ENCODE data around the gene FLII. TPM values are rescaled to one million over a fixed set of nuclear protein-coding genes. Genes with fewer than 3 reads are reported as not detected.

Gene FLII
- polyA plus RNA-seq, 2 donors: 218 to 258 TPM

DNA sequence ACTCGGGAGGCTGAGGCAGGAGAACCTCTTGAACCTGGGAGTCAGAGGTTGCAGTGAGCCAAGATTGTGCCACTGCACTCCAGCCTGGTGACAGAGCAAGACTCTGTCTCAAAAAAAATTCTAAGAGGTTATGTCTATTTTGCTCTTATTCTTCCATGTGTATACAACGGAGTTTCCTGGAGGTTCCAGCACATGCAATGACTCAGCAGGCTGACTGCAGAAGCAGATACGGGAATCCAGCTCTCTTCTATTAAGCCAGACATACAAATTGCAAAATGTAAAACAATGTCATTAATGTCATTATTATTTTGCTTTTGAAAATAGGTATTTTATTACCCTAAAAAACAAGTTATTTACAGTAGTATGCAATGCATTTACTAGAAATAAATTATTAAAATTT, 20.3 kb upstream of the FLII start:
- Histone ChIP-seq H3K36me3 (ENCODE audit: control insufficient read depth in 2 of 2, insufficient read depth in 2 of 2, low read length in 1 of 2) (peaks cover 42 to 57% of the 10 kb centered on the region in 2 donors), H3K27me3 (ENCODE audit: control insufficient read depth in 1 of 2, insufficient read depth in 2 of 2, low read length in 2 of 2) (no peaks in the 10 kb centered on the region), H3K4me1 (ENCODE audit: control insufficient read depth in 2 of 2, insufficient read depth in 2 of 2, low read length in 1 of 2) (no peaks in the 10 kb centered on the region), H3K27ac (ENCODE audit: low read depth in 2 of 2, low read length in 1 of 2) (no peak overlapping the region), H3K9me3 (ENCODE audit: control insufficient read depth in 2 of 2, insufficient read depth in 1 of 2, low read depth in 1 of 2, low read length in 1 of 2) (no peaks in the 10 kb centered on the region), H3K4me3 (ENCODE audit: low read depth in 1 of 2, low read length in 2 of 2) (no peak overlapping the region)
- 86 to 87% methylated on average over 3 of the region's 3 CpGs for WGBS, 2 donors

DNA sequence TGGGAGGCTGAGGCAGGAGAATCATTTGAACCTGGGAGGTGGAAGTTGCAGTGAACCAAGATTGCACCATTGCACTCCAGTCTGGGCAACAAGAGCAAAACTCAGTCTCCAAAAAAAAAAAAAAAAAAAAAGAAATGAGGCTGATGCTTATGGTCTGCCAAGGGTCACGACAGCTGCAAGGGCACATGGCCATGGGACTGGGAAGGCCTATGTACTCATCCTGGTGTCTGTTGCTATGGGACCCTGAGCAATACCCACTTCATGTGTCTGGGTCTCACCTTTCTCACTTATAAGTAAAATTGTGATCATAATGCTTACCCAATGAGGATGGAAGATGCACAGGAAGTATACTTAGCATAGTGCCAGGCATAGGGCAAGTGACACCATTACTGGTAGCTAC, 18.5 kb upstream of the FLII start:
- no peak overlapping the region for H3K4me3 ChIP-seq (ENCODE audit: low read depth in 1 of 2, low read length in 2 of 2)
- H3K27me3 ChIP-seq (ENCODE audit: control insufficient read depth in 1 of 2, insufficient read depth in 2 of 2, low read length in 2 of 2): no peaks in the 10 kb centered on the region
- peaks cover 34 to 44% of the 10 kb centered on the region in 2 donors for H3K36me3 ChIP-seq (ENCODE audit: control insufficient read depth in 2 of 2, insufficient read depth in 2 of 2, low read length in 1 of 2)
- 91 to 97% methylated on average over 1 of the region's 1 CpG for WGBS, 2 donors
- H3K4me1 ChIP-seq (ENCODE audit: control insufficient read depth in 2 of 2, insufficient read depth in 2 of 2, low read length in 1 of 2): no peaks in the 10 kb centered on the region
- H3K27ac ChIP-seq (ENCODE audit: low read depth in 2 of 2, low read length in 1 of 2): no peak overlapping the region
- no peaks in the 10 kb centered on the region for H3K9me3 ChIP-seq (ENCODE audit: control insufficient read depth in 2 of 2, insufficient read depth in 1 of 2, low read depth in 1 of 2, low read length in 1 of 2)

DNA sequence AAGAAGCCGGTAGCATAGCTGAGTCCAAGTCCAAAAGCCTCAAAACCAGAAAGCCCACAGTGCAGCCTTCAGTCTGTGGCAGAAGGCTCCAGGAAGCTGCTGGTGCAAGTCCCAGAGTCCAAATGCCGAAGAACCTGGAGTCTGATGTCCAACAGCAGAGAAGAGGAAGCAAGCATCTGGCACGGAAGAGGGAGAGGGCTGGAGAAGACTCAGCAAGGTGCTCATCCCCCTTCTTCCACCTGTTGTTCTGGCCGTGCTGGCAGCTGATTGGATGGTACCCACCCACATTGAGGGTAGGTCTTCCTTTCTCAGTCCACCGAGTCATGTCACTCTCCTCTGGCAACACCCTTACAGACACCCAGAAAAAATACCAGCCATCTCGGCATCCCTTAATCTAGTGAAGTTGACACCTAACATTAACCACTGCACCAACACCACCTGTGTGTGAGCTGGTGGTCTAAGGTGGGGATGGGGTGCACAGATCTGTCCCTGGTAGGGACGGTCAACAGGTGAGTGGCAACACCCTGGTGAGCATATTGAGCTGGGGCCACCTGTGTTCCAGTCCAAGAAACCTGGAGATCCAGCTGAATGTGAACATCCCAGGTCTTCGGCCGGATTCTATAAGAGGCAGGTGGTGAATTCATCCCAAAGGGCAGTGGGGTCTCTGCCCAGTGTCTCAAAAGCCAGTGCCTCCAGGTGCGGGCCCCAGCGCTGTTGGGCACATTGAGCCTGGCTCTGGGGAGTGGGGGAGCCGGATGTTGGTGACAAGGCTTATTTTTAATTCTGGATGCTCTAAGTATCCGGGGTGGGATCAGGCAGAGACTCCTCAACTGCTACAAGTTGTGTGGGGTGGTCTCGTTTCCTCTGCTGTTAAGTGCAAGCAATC, 11.8 kb upstream of the FLII start:
- peaks cover 5 to 11% of the 10 kb centered on the region in 2 donors for H3K36me3 ChIP-seq (ENCODE audit: control insufficient read depth in 2 of 2, insufficient read depth in 2 of 2, low read length in 1 of 2)
- WGBS, 2 donors: 81 to 86% methylated on average over 14 of the region's 14 CpGs
- no peaks in the 10 kb centered on the region for H3K4me1 ChIP-seq (ENCODE audit: control insufficient read depth in 2 of 2, insufficient read depth in 2 of 2, low read length in 1 of 2)
- H3K9me3 ChIP-seq (ENCODE audit: control insufficient read depth in 2 of 2, insufficient read depth in 1 of 2, low read depth in 1 of 2, low read length in 1 of 2): no peaks in the 10 kb centered on the region
- no peaks in the 10 kb centered on the region for H3K27me3 ChIP-seq (ENCODE audit: control insufficient read depth in 1 of 2, insufficient read depth in 2 of 2, low read length in 2 of 2)
- no peak overlapping the region for H3K4me3 ChIP-seq (ENCODE audit: low read depth in 1 of 2, low read length in 2 of 2)
- no peak overlapping the region for H3K27ac ChIP-seq (ENCODE audit: low read depth in 2 of 2, low read length in 1 of 2)

DNA sequence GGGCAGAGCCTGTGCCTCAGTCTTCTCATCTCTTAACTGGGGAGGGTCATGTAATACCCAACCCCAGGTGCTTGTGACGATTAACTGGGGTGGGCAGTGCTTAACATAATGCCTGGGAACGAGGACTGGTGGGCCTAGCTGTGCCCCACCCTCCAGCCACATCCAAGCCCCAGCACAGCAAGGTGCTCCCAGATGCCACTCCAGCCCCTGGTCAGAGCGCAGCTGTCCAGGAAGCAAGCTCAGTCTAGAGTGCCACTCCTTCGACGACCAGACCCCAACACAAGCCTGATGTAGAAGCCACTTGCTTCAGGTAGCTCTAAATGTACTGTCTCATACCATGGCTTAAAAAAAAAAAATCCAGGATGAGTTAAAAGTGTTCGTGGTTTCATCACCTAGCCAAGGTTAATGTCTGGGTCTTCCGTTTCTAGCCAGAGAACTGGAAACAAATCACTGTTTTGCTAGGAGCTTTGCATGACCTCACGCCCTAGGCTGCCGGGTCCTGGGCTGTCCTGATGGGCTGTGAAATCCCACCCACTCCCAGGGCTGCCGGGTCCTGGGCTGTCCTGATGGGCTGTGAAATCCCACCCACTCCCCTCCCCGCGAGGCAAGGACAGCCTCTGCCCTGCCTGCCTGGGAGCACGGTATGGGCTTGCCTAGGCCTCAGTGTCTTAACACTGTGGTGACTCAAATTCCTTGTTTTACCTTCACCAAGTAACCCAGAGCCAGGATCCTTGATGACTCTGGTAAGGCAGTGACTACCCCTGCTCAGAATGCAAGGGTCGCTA, 9.6 kb upstream of the FLII start:
- Histone ChIP-seq H3K9me3 (ENCODE audit: control insufficient read depth in 2 of 2, insufficient read depth in 1 of 2, low read depth in 1 of 2, low read length in 1 of 2) (no peaks in the 10 kb centered on the region), H3K27ac (ENCODE audit: low read depth in 2 of 2, low read length in 1 of 2) (no peak overlapping the region), H3K4me3 (ENCODE audit: low read depth in 1 of 2, low read length in 2 of 2) (no peak overlapping the region), H3K4me1 (ENCODE audit: control insufficient read depth in 2 of 2, insufficient read depth in 2 of 2, low read length in 1 of 2) (no peaks in the 10 kb centered on the region), H3K36me3 (ENCODE audit: control insufficient read depth in 2 of 2, insufficient read depth in 2 of 2, low read length in 1 of 2) (peaks cover 13 to 24% of the 10 kb centered on the region in 2 donors), H3K27me3 (ENCODE audit: control insufficient read depth in 1 of 2, insufficient read depth in 2 of 2, low read length in 2 of 2) (no peaks in the 10 kb centered on the region)
- 43 to 51% methylated on average over 14 of the region's 14 CpGs for WGBS, 2 donors

DNA sequence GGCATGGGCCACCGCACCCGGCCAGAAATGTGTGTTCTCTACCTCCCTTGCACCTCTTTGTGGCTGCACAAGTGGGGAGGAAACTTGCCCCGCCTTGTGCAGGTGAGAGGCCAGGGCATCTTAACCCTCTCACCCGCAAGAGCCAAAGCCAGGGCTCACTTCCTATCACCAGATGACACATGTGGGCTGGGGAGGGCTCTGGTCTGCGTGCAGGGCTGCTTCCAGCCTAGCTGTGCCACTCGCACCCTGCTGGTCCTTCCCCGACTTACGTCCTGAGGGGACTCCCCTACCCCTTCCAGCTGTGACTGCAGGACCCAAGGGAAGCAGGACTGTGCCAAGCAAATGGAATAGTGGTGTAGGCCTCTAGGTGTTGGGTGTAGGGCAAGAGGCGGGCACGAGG, 8.8 kb upstream of the FLII start:
- Histone ChIP-seq H3K9me3 (ENCODE audit: control insufficient read depth in 2 of 2, insufficient read depth in 1 of 2, low read depth in 1 of 2, low read length in 1 of 2) (no peaks in the 10 kb centered on the region), H3K4me1 (ENCODE audit: control insufficient read depth in 2 of 2, insufficient read depth in 2 of 2, low read length in 1 of 2) (peaks cover 0 to 3% of the 10 kb centered on the region in 2 donors), H3K4me3 (ENCODE audit: low read depth in 1 of 2, low read length in 2 of 2) (no peak overlapping the region), H3K27me3 (ENCODE audit: control insufficient read depth in 1 of 2, insufficient read depth in 2 of 2, low read length in 2 of 2) (no peaks in the 10 kb centered on the region), H3K36me3 (ENCODE audit: control insufficient read depth in 2 of 2, insufficient read depth in 2 of 2, low read length in 1 of 2) (peaks cover 13 to 30% of the 10 kb centered on the region in 2 donors), H3K27ac (ENCODE audit: low read depth in 2 of 2, low read length in 1 of 2) (no peak overlapping the region)
- WGBS, 2 donors: 72 to 82% methylated on average over 10 of the region's 10 CpGs

DNA sequence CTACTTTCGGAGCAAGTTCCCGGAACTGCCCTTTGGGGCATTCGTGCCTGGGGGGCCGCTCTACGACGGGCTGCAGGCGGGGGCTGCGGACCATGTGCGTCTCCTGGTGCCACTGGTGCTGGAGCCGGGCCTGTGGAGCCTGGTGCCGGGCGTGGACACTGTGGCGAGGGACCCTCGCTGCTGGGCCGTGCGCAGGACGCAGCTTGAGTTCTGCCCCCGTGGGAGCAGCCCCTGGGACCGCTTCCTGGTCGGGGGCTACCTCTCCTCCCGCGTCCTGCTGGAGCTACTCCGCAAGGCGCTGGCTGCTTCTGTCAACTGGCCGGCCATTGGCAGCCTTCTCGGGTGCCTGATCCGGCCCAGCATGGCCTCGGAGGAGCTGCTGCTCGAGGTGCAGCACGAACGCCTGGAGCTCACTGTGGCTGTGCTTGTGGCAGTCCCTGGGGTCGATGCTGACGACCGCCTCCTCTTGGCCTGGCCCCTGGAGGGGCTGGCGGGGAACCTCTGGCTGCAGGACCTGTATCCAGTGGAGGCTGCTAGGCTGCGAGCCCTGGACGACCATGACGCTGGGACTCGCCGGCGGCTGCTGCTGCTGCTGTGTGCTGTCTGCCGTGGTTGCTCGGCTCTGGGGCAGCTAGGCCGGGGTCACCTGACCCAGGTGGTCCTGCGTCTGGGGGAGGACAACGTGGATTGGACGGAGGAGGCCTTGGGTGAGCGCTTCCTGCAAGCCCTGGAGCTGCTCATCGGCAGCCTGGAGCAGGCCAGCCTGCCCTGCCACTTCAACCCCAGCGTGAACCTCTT, 5.5 kb upstream of the FLII start:
- Histone ChIP-seq H3K27me3 (ENCODE audit: control insufficient read depth in 1 of 2, insufficient read depth in 2 of 2, low read length in 2 of 2) (no peaks in the 10 kb centered on the region), H3K36me3 (ENCODE audit: control insufficient read depth in 2 of 2, insufficient read depth in 2 of 2, low read length in 1 of 2) (peaks cover 13 to 32% of the 10 kb centered on the region in 2 donors), H3K9me3 (ENCODE audit: control insufficient read depth in 2 of 2, insufficient read depth in 1 of 2, low read depth in 1 of 2, low read length in 1 of 2) (no peaks in the 10 kb centered on the region), H3K4me1 (ENCODE audit: control insufficient read depth in 2 of 2, insufficient read depth in 2 of 2, low read length in 1 of 2) (peaks cover 3 to 13% of the 10 kb centered on the region in 2 donors), H3K27ac (ENCODE audit: low read depth in 2 of 2, low read length in 1 of 2) (no peak overlapping the region), H3K4me3 (ENCODE audit: low read depth in 1 of 2, low read length in 2 of 2) (no peak overlapping the region)
- WGBS, 2 donors: 92 to 95% methylated on average over 50 of the region's 50 CpGs

DNA sequence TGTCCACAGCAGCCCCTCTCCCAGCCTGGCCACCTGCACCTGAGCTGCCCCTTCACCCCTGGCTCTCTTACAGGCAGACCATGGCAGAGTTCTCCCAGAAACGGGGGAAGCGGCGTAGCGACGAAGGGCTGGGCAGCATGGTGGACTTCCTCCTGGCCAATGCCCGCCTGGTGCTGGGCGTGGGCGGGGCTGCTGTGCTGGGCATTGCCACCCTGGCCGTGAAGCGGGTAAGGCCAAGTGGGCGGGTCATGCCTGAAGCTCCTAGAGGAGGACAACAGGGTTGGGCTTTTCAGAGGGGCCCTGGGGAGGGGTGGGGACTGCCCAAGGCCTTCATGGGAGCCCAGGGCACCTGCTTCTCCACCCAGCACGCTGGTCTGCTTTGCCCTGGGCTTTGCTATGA, 4.1 kb upstream of the FLII start:
- Histone ChIP-seq H3K27me3 (ENCODE audit: control insufficient read depth in 1 of 2, insufficient read depth in 2 of 2, low read length in 2 of 2) (no peaks in the 10 kb centered on the region), H3K9me3 (ENCODE audit: control insufficient read depth in 2 of 2, insufficient read depth in 1 of 2, low read depth in 1 of 2, low read length in 1 of 2) (no peaks in the 10 kb centered on the region), H3K27ac (ENCODE audit: low read depth in 2 of 2, low read length in 1 of 2) (no peak overlapping the region), H3K4me1 (ENCODE audit: control insufficient read depth in 2 of 2, insufficient read depth in 2 of 2, low read length in 1 of 2) (peaks cover 3 to 13% of the 10 kb centered on the region in 2 donors), H3K36me3 (ENCODE audit: control insufficient read depth in 2 of 2, insufficient read depth in 2 of 2, low read length in 1 of 2) (peaks cover 13 to 32% of the 10 kb centered on the region in 2 donors), H3K4me3 (ENCODE audit: low read depth in 1 of 2, low read length in 2 of 2) (no peak overlapping the region)
- WGBS, 2 donors: 69 to 84% methylated on average over 12 of the region's 12 CpGs

DNA sequence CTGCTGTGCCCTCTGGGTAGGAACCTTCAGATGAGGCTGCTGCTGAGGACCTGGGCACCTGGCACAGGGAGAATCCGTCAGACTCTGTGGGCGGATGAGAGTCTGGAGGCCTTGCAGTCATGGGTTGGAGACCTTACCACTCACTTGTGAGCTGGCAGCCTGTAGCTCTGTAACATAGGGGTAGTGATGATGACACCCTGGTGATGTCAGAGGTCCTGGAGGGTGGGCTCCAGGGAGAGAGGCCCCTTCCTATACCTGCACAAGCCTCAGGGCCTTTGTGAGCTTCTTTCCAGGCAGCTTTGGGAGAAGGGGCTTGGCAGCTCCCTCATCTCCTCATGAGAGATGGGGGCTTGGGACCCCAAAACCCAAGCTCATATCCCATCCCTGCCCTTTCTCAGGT, 3.6 kb upstream of the FLII start:
- Histone ChIP-seq H3K4me3 (ENCODE audit: low read depth in 1 of 2, low read length in 2 of 2) (no peak overlapping the region), H3K36me3 (ENCODE audit: control insufficient read depth in 2 of 2, insufficient read depth in 2 of 2, low read length in 1 of 2) (peaks cover 13 to 32% of the 10 kb centered on the region in 2 donors), H3K27ac (ENCODE audit: low read depth in 2 of 2, low read length in 1 of 2) (no peak overlapping the region), H3K27me3 (ENCODE audit: control insufficient read depth in 1 of 2, insufficient read depth in 2 of 2, low read length in 2 of 2) (no peaks in the 10 kb centered on the region), H3K4me1 (ENCODE audit: control insufficient read depth in 2 of 2, insufficient read depth in 2 of 2, low read length in 1 of 2) (peaks cover 3 to 17% of the 10 kb centered on the region in 2 donors), H3K9me3 (ENCODE audit: control insufficient read depth in 2 of 2, insufficient read depth in 1 of 2, low read depth in 1 of 2, low read length in 1 of 2) (no peaks in the 10 kb centered on the region)
- 56 to 64% methylated on average over 2 of the region's 2 CpGs for WGBS, 2 donors

DNA sequence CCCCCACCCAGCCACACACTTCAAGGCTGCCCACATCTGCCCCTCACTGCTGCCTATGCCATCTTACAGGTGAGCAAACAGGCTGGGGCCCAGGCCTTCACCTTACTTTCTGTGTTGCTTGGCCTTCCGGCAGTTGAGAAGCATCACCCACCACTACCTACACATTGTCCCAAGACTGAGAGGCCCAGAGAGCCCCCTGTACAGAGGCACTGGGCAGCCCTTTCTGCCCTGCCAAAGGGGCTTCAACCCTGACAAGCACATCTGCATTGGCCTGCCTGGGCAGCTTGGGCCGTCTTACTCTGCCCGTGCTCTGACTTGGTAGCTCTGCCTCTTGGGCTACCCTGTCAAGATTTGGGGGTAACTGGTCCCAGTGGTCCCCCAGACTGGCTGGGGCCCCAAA, 3.1 kb upstream of the FLII start:
- Histone ChIP-seq H3K4me1 (ENCODE audit: control insufficient read depth in 2 of 2, insufficient read depth in 2 of 2, low read length in 1 of 2) (peaks cover 3 to 22% of the 10 kb centered on the region in 2 donors), H3K36me3 (ENCODE audit: control insufficient read depth in 2 of 2, insufficient read depth in 2 of 2, low read length in 1 of 2) (peaks cover 13 to 32% of the 10 kb centered on the region in 2 donors), H3K27ac (ENCODE audit: low read depth in 2 of 2, low read length in 1 of 2) (peak overlapping the region; percentile 98 to 99), H3K9me3 (ENCODE audit: control insufficient read depth in 2 of 2, insufficient read depth in 1 of 2, low read depth in 1 of 2, low read length in 1 of 2) (no peaks in the 10 kb centered on the region), H3K4me3 (ENCODE audit: low read depth in 1 of 2, low read length in 2 of 2) (peak overlapping the region; percentile 84 to 91), H3K27me3 (ENCODE audit: control insufficient read depth in 1 of 2, insufficient read depth in 2 of 2, low read length in 2 of 2) (no peaks in the 10 kb centered on the region)
- 62 to 70% methylated on average over 3 of the region's 3 CpGs for whole genome bisulfite sequencing, 2 donors

Data from esophagus (tissue), 2 donors.